HG03439 (cell line): ENCODE results near the gene ASPSCR1.
A peak's percentile ranks its signal among the peaks of the same experiment; 100 is the strongest.

Experiments
- ATAC-seq: cut with Tn5 transposase; IDR thresholded peaks from one replicate; pipeline ENCODE4 v1.9.1; 2021; ENCODE audit warnings: mild to moderate bottlenecking, moderate library complexity; ENCODE audit not compliant: unreplicated experiment

ASPSCR1 gene

DNA sequence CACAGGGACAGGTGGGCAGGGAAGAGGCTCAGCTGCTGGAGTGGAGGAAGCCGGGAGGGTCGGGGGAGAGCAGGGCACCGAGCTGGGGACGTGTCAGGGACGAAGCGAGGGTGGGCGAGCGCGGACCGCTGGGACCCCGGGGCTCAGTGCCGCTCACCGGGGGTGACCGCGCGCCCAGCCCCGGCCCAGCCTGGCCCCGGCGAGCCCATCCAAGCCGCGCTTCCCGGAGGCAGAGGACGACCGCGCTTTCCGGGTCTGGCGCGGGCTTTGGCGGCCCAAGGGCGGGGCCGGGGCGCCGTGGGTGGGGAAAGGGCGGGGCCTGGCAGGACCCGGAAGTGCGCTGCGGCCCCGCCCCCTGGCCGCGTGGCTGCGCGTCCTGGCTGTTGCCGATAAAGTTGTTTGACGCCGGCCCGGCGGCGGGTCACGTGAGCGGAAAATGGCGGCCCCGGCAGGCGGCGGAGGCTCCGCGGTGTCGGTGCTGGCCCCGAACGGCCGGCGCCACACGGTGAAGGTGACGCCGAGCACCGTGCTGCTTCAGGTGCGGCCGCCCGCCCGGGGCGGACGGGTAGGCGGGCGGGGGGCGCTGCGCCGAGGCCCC, at the start of gene ASPSCR1:
Gene ASPSCR1 (plus strand): TSS at position 419 of the 598 bp plus-strand sequence. CDS start 18 bp downstream, at position 437.
- ATAC-seq = peak; percentile 77

- ATAC-seq = peak; percentile 54
These were observed 49.5 kb upstream of the ASPSCR1 start, which contains the start of gene MAFG for GRCh38 chr17:81927653-81928543. TSS of gene MAFG (minus strand) at chr17:81927735. CDS start at chr17:81923185, 4,550 bp downstream.

DNA sequence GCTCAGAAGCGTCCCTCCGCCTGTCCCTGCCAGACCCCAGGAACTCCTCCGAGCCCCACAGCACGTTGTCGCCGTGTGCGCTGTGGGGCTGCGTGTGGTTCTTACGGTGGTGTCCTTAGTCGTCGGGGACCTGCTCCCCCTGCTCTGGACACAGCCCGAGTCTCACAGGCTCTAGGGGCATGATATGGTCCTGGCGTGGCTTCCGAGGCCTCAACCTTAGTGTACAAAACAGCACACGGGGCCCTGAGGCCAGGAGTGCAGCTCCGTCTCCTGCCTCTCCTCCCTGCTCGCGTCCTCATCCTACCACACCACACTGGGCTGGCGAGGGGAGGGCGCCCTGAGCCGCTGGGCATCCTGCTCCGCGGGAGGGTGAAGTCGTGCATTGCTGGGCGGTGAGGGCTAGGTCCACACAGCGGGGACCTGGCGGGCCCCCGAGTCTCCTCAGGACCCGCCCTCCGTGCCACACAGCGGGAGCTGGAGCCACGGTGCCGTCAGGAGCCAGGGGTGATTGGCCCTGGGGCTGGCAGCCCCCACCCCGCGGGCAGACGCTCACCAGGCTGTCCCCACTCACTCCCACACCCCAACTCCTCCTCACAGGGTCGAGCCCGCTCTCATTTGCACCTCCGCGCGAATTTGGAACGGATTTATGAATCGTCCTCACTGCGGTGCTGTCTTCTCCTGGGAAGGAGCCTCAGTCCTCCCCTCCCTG, 48.7 kb upstream of the ASPSCR1 start:
- ATAC-seq = no peak

GRCh38 chr17:81929253-81930141, 47.9 kb upstream of the ASPSCR1 start:
- ATAC-seq = no peak

DNA sequence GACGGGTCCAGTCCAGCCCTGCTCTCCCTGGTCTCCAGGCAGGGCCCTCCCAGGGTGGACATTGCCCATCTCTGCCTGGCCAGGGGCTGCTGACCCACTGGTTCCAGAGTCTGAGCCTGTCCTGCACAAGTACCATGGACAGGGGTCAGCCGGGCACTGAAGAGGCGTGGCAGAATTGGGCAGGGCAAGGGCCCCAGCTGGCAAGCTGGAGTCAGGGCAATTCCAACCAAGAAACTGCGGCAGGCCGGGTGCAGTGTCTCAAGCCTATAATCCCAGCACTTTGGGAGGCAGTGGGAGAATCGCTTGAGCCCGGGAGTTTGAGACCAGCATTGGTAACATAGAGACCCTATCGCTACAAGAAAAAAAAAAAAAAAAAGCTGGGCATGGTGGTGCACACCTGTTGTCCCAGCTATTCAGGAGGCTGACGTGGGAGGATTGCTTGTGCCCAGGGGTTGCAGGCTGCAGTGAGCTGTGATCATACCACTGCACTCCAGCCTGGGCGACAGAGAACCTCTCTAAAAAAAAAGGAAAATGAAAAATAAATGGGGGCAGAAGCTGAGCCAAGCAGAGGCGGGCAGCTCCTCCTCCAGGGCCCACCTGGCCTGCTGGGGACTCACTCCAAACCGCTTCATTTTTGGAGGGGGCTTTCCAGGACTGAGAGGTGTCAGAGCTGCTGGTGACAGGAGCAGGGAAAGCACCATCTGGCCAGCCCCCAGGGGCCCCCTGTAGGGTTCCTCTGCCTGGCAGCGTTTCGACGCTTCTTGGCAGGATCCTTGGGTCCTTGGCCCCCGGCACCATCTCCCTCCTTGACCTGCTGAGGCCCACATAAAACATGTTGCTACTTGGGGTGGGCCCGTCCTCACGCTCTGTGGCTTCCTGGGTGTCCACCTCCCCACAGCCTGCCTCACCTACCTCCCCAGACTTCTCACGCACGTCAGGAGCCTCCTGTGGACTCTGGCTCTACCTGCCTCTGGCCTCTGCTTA, 47.0 kb upstream of the ASPSCR1 start:
- ATAC-seq = no peak

- no peak for ATAC-seq
These were observed 46.3 kb upstream of the ASPSCR1 start for GRCh38 chr17:81931189-81931556.

GRCh38 chr17:81931557-81932332, 45.7 kb upstream of the ASPSCR1 start:
- no peak for ATAC-seq

DNA sequence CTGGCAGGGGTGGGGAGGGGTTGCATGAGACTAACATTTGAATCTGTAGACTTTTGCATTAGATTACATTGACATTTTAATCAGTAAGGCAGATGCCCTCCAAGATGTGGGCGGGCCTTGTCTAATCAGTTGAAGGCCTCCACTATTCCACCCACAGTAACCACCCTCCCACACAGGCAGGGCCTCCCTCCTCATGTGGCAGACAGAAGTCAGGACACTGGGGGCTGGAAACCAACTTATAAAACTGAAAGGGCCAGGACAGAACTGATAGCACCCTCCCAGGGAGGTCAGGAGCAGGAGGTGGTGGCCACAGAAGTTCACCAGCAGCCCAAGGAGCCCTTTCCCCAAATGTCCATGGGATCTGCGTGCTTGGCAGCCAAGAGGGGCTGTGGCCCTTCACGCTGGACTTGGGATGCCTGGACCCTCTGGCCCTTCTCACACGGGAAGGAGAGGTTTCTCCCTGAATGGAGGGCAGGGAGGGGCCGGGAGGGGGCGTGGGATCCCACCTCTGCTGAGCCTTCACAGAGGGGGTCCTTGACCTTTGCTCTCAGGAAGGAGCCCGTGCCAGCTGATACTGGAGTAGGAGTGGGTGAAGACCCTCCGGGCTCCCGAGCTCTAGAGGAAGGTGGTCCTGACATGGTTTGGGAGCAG, 45.0 kb upstream of the ASPSCR1 start:
- no peak for ATAC-seq

- no peak for ATAC-seq
These were observed 44.2 kb upstream of the ASPSCR1 start for GRCh38 chr17:81933178-81933699.

DNA sequence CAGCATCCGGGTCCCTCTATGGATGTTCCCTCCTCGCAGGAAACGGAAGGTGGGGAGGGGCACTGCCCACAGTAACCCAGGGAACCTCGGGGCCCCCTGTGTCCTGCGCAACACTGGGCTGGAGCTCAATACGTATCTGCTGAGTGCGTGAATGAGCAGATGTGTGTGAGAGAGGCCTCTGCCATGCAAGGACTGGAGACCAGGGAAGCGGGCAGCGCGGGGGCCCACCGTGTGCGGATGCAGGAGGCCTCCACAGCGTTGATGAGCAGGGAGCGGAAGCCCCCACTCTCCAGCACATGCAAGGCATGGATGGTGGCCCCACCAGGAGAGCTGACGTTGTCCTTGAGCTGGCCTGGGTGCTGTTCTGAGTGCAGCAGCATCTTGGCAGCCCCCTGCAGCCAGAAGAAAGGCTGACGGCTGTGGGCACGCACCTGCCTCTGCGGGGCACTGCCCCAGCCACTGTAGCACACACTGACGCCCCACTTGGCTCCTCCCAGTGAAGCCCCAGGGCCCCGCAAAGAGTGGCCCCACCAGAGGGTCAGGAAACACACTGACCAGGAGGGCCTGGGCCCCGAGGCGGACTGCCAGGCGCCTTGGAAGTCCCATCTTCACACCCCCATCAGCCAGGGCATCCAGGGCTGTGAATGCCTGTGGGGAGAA, 43.2 kb upstream of the ASPSCR1 start:
- ATAC-seq = no peak

DNA sequence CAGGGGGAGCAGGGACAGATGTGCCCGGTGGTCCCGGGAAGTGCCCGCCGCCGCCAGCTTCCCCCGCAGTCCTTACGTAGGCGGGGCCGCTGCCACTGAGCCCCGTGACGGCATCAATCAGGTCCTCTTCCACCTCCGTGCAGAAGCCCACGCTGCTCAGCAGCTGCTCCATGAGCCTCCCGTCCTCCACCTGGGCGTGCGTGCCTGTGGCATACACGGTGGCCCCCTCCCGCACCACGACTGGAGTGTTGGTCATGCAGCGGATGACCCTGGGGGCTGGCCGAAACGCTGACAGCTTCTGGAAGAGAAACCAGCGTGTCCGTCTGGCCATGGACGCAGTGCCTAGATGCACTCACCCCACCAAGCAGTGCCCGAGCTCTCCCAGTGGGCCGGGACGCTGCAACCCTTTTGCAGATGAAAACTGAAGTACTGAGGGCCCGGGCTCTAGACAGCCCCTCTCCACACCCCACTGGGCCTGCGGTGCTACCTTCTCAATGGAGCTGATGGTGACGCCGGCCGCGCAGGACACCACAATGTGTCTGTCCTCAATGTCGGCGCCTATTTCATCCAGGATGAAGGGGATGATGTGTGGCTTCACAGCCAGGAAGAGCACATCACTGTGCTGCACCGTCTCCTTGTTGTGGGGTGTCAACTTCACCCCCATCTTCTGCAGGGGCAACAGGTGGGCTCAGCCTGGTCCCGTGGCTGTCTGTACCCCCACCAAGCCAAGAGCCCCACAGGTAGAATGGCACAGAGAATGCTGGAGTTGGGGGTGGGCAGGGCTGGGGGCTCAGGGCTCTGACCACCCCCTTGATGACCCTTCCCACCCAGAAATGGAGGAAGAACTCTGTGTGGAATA, 42.4 kb upstream of the ASPSCR1 start:
- no peak for ATAC-seq

DNA sequence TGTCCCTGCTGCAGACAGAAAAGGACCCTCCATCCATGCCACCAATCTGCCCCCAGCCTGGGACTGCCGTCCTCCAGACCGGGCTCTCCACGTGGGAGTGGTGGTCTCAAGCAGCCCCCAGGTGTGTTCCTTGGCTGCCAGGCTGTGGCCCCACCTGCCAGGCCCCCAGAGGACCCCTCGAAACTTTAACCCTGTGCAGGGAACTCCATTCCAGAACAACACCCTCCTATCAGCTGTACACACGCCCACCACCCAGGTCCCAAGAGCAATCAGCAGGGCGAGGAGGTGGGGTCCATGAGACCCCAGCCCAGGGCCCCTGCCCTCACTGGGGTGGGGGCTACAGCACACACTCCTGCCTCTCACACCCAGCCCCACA, 41.7 kb upstream of the ASPSCR1 start:
- ATAC-seq = no peak

GRCh38 chr17:81939218-81939617, 38.2 kb upstream of the ASPSCR1 start:
- no peak for ATAC-seq

- no peak for ATAC-seq
These were observed 37.5 kb upstream of the ASPSCR1 start for GRCh38 chr17:81939881-81940385.

- ATAC-seq = no peak
These were observed 36.6 kb upstream of the ASPSCR1 start for GRCh38 chr17:81940538-81941483.
